ENCODE measurements around the gene CAPN7. TPM values are rescaled to one million over a fixed set of nuclear protein-coding genes. Genes with fewer than 3 reads are reported as not detected.

Gene CAPN7
- total RNA-seq, 1 experiment from 2014 or later, result 40.3 TPM

DNA sequence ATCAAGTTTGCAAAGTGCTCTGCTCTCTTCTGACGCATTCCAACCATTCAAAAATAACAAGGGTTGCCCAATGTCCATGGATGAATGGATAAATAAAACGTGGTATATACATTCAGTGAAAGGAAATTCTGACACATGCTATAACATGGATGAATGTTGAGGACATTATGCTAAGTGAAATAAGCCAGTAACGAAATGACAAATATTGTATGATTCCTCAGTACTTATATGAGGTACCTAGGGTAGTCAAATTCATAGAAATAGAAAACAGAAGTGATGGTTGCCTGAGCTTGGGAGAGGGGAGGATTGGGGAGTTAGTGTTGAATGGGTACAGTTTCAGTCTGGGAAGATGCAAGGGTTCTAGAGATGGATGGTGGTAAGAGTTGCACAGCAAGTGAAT is 92.5 kb downstream of the CAPN7 start:
- TF ChIP-seq, protein P1, sequence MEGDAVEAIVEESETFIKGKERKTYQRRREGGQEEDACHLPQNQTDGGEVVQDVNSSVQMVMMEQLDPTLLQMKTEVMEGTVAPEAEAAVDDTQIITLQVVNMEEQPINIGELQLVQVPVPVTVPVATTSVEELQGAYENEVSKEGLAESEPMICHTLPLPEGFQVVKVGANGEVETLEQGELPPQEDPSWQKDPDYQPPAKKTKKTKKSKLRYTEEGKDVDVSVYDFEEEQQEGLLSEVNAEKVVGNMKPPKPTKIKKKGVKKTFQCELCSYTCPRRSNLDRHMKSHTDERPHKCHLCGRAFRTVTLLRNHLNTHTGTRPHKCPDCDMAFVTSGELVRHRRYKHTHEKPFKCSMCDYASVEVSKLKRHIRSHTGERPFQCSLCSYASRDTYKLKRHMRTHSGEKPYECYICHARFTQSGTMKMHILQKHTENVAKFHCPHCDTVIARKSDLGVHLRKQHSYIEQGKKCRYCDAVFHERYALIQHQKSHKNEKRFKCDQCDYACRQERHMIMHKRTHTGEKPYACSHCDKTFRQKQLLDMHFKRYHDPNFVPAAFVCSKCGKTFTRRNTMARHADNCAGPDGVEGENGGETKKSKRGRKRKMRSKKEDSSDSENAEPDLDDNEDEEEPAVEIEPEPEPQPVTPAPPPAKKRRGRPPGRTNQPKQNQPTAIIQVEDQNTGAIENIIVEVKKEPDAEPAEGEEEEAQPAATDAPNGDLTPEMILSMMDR (IDR thresholded peaks at IDR 0.05; ENCODE audit: insufficient read depth in 1 of 2, low read depth in 1 of 2, low read length in 1 of 2, severe bottlenecking in 1 of 2, unreplicated experiment in 1 of 2), result no peak
- intact Hi-C loops (cut with micrococcal nuclease; ENCODE audit: unreplicated experiment), result no loop called here
- no peaks in the 10 kb centered on the region for H3K9me3 ChIP-seq
- no peak overlapping the region for H3K4me3 Mint-ChIP-seq (ENCODE audit: unreplicated experiment)
- H3K27me3 Mint-ChIP-seq (ENCODE audit: insufficient read depth, unreplicated experiment), result no peaks in the 10 kb centered on the region
- BruUV-seq (replicated peaks), result no TSS peak
- peaks cover 44% of the 10 kb centered on the region for H3K36me3 Mint-ChIP-seq (ENCODE audit: insufficient read depth, unreplicated experiment)
- ChIA-PET CTCF (no interaction called here), POLR2A (no interaction called here)
- no peak overlapping the region for H3K4me3 ChIP-seq (ENCODE audit: low read depth, low read length)
- peaks cover 17% of the 10 kb centered on the region for H3K9me3 Mint-ChIP-seq (ENCODE audit: unreplicated experiment)
- H3K4me1 ChIP-seq, result no peaks in the 10 kb centered on the region
- no peaks in the 10 kb centered on the region for H3K27me3 ChIP-seq (replicated peaks; ENCODE audit: control insufficient read depth, insufficient read depth, low read length)
- H3K27ac Mint-ChIP-seq (ENCODE audit: unreplicated experiment), result no peak overlapping the region
- no peaks in the 10 kb centered on the region for H3K36me3 ChIP-seq (ENCODE audit: control insufficient read depth, insufficient read depth, low read length)
- H3K4me1 Mint-ChIP-seq (ENCODE audit: low read depth, unreplicated experiment), result peaks cover 20% of the 10 kb centered on the region
- DNase-seq, result no peak

DNA sequence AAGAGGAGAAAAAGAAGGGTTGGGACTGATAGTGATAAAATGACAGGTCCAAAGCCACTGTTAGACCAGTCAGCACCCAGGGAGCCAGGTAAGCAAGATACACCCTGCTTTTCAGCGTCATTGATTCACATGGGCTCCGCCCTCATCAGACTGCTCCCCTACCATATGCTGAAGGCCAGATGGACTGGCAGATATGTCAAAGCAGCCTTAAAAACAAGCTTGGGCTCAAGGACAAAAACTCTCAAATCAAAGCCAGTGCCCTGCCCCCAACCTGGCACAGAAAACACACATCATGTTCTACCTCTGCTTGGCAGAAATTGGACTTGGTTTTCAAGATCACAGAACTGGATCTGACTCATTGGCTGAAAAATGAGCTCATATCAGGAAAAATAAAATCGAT is 93.0 kb downstream of the CAPN7 start:
- Histone ChIP-seq H3K4me3 (ENCODE audit: low read depth, low read length) (no peak overlapping the region), H3K27me3 (replicated peaks; ENCODE audit: control insufficient read depth, insufficient read depth, low read length) (no peaks in the 10 kb centered on the region), H3K9me3 (no peaks in the 10 kb centered on the region), H3K4me1 (peaks cover under 1% of the 10 kb centered on the region; the same call in 1 of the 2 replicates), H3K36me3 (ENCODE audit: control insufficient read depth, insufficient read depth, low read length) (no peaks in the 10 kb centered on the region)
- Mint-ChIP-seq H3K36me3 (ENCODE audit: insufficient read depth, unreplicated experiment) (peaks cover 43% of the 10 kb centered on the region), H3K4me1 (ENCODE audit: low read depth, unreplicated experiment) (peaks cover 19% of the 10 kb centered on the region), H3K4me3 (ENCODE audit: unreplicated experiment) (no peak overlapping the region), H3K9me3 (ENCODE audit: unreplicated experiment) (peaks cover 15% of the 10 kb centered on the region), H3K27ac (ENCODE audit: unreplicated experiment) (no peak overlapping the region), H3K27me3 (ENCODE audit: insufficient read depth, unreplicated experiment) (no peaks in the 10 kb centered on the region)
- TF ChIP-seq, protein P1 (IDR thresholded peaks at IDR 0.05; ENCODE audit: insufficient read depth in 1 of 2, low read depth in 1 of 2, low read length in 1 of 2, severe bottlenecking in 1 of 2, unreplicated experiment in 1 of 2), result no peak
- ChIA-PET CTCF (interaction anchor here (0.7 kb wide), 1 partner anchor 86 kb away, joined by 3 read pairs; no protein-coding TSS in a partner anchor), POLR2A (no interaction called here)
- intact Hi-C loops (cut with micrococcal nuclease; ENCODE audit: unreplicated experiment), result no loop called here
- DNase-seq, result no peak
- BruUV-seq (replicated peaks), result no TSS peak

DNA sequence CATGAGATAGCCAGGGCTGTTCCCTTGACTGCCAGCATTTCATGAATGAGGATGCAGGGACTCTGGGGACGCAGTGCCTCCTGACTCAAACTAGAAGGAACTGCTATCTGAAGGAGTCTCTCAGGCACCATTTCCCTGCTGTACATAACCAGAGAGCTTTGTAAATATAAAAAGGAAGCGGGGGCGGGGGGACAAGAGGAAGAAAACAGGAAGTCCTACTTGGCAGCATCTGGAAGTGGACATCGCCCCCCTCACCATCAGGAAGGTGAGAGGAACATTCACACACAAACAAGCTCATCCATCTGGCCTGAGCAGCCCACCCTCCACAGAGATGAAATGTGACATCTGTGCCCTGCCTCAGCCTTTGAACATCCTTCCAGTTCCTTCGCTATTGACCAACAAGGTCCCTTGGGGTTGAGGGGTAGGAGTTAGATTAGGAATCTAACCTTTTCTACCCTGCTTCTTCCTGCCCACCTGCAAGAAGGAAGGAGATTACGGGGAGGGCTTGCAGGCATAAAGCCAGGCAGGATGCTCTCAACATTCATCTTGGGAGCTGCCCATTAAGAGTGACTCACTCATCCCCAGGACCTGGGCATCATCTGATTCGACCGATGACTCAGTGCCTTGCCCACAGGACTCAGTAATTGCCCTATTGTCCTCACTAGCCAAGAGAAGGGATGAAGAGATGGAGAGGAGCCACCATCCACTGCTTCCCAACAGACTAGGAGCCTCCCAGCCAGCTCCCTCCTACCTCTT is 94.5 kb downstream of the CAPN7 start:
- Histone ChIP-seq H3K4me3 (ENCODE audit: low read depth, low read length) (no peak overlapping the region), H3K9me3 (no peaks in the 10 kb centered on the region), H3K4me1 (peaks cover 14% of the 10 kb centered on the region), H3K36me3 (ENCODE audit: control insufficient read depth, insufficient read depth, low read length) (no peaks in the 10 kb centered on the region), H3K27me3 (replicated peaks; ENCODE audit: control insufficient read depth, insufficient read depth, low read length) (no peaks in the 10 kb centered on the region)
- Mint-ChIP-seq H3K36me3 (ENCODE audit: insufficient read depth, unreplicated experiment) (peaks cover 38% of the 10 kb centered on the region), H3K4me1 (ENCODE audit: low read depth, unreplicated experiment) (peaks cover 12% of the 10 kb centered on the region), H3K27me3 (ENCODE audit: insufficient read depth, unreplicated experiment) (no peaks in the 10 kb centered on the region), H3K27ac (ENCODE audit: unreplicated experiment) (no peak overlapping the region), H3K4me3 (ENCODE audit: unreplicated experiment) (no peak overlapping the region), H3K9me3 (ENCODE audit: unreplicated experiment) (peaks cover 4% of the 10 kb centered on the region)
- no TSS peak for BruUV-seq (replicated peaks)
- POLR2A ChIA-PET, result interaction anchor here (0.6 kb wide), 1 partner anchor 115 kb away, joined by 4 read pairs; no protein-coding TSS in a partner anchor
- DNase-seq, result no peak
- intact Hi-C loops (cut with micrococcal nuclease; ENCODE audit: unreplicated experiment), result no loop called here
- CTCF ChIA-PET, result no interaction called here
- TF ChIP-seq, protein P1 (IDR thresholded peaks at IDR 0.05; ENCODE audit: insufficient read depth in 1 of 2, low read depth in 1 of 2, low read length in 1 of 2, severe bottlenecking in 1 of 2, unreplicated experiment in 1 of 2), result no peak

Data from Caco-2 (cell line).